Left lobe of liver (tissue), 2 donors: Measurements from ENCODE around the gene MFF. TPM values are rescaled to one million over a fixed set of nuclear protein-coding genes. Genes with fewer than 3 reads are reported as not detected.
"Not testable (repeated sequence)": the region's sequence is repeated elsewhere in the genome, so short reads cannot be mapped to it uniquely, and the experiment has no call there.

Source experiments
- ATAC-seq: fragments of 200-7000 bp; cut with Tn5 transposase; one replicate; pipeline ENCODE4 v1.9.1; 2020; ENCODE audit warnings: mild to moderate bottlenecking, moderate library complexity
- DNase-seq: peaks from one replicate; pipeline ENCODE4 v3.0.0-alpha.2; 2020; ENCODE audit warnings: low spot score
- total RNA-seq: library from RNA; stranded (reverse); gene quantifications from one replicate; pipeline ENCODE4 v1.2.1, GENCODE V29; 2021
- donor health status: DM: no; HTN: no; CAD: no; lungs with moderate emphysema.
- donor health status: DM: no; HTN: yes; CAD: no.

The MFF gene
- total RNA-seq, 1 donor from 2014 or later, result 27.6 TPM

DNA sequence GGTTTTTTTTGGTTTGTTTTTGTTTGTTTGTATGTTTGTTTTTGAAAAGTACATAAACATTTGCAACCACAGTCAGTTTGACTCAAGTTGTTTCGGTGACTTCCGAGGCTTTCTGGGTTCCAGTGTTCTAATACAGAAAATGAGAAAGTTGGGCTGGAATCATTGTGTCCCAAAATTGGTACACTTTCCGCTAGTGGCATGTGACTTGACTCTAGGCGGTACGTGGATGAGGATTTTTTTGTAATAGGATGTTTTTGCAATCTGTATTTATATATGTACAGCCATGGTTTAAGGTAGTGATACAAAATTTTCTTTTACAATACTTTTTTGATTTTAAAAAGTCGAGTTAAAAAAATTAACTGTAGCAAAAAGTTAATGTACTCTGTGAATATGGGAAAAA lies 1.7 kb downstream of the MFF start:
- ATAC-seq, result no peak
- no peak for DNase-seq

GRCh38 chr2:227335713-227336112 lies 10.7 kb downstream of the MFF start:
- ATAC-seq (no peak), DNase-seq (no peak)

- DNase-seq (no peak), ATAC-seq (no peak)
Measured at GRCh38 chr2:227337442-227337841, 12.4 kb downstream of the MFF start.

GRCh38 chr2:227339098-227339599 lies 14.1 kb downstream of the MFF start:
- ATAC-seq (peak; percentile 66), DNase-seq (no peak)

GRCh38 chr2:227340106-227340505 lies 15.1 kb downstream of the MFF start:
- ATAC-seq (no peak), DNase-seq (no peak)

- ATAC-seq, result no peak
Measured at GRCh38 chr2:227341553-227341952, 16.5 kb downstream of the MFF start.

DNA sequence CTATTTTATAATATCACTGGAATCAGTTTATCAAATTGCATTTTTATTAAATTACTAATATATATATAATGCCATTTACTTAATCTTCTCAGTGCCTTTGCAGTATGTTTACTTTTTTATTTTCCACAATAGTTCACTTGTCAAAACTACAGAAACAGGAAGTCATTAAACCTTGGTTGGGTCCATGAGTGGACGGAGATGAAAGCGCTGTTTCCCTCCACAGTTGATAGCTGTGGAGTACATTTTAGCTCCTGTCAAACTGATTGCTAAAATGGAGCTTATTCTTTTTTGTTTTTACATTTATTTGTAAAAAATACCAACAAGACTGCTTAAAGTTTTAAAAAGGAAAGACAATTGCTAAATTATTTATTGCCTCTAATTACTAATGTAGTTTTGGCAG lies 19.2 kb downstream of the MFF start:
- DNase-seq (no peak), ATAC-seq (no peak)

More at GRCh38 chr2:227341553-227341952, 16.5 kb downstream of the MFF start:
- DNase-seq, result no peak

GRCh38 chr2:227347117-227347516 lies 22.1 kb downstream of the MFF start:
- DNase-seq, result no peak
- no peak for ATAC-seq

GRCh38 chr2:227348324-227348723 lies 23.3 kb downstream of the MFF start:
- DNase-seq, result no peak
- ATAC-seq, result no peak

- DNase-seq (no peak), ATAC-seq (no peak)
Measured at GRCh38 chr2:227349989-227350612, 25.1 kb downstream of the MFF start.

GRCh38 chr2:227351639-227352038 lies 26.6 kb downstream of the MFF start:
- no peak for DNase-seq

GRCh38 chr2:227360351-227360750 lies 35.3 kb downstream of the MFF start:
- no peak for DNase-seq
- no peak for ATAC-seq

More at GRCh38 chr2:227351639-227352038, 26.6 kb downstream of the MFF start:
- no peak for ATAC-seq

DNA sequence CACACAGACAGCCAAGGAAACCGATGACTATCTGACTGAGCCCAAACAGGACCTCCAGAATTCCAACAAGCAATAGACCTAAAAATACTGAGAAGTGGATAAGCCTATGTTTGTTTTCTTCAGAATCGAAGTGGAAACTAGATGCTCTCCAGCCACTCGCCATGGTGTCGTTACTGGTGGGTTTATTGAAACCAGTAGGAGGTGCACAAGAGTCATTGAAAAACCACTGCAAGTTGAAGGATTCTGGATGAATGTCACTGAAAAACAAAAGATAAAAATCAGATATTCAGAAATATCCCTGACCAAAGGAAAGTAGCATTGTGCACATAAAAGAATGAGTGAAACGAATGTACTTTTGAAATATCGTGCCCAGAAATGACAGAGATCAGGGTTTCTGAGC lies 38.7 kb downstream of the MFF start:
- ATAC-seq (no peak), DNase-seq (no peak)

GRCh38 chr2:227364585-227365263 lies 39.7 kb downstream of the MFF start:
- not testable (repeated sequence) for ATAC-seq, DNase-seq

DNA sequence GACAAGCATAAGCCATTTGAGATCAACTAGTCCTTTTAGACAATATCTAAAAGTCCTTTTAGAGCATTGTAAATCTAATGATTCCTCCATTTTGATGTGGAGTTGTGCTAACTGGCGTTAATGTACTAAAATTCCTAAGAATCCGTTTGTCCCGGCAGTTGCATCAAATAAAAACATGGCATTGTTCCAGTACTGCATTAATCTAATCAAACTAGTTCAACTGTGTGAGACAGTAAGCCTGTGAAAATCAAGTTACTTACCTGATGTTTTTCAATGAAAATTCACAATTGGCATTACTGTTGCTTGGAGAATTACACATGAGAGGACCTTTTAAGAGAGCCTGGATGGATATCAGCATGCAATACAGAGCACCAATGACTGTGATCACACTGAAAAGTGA lies 40.8 kb downstream of the MFF start:
- ATAC-seq (no peak), DNase-seq (no peak)

DNA sequence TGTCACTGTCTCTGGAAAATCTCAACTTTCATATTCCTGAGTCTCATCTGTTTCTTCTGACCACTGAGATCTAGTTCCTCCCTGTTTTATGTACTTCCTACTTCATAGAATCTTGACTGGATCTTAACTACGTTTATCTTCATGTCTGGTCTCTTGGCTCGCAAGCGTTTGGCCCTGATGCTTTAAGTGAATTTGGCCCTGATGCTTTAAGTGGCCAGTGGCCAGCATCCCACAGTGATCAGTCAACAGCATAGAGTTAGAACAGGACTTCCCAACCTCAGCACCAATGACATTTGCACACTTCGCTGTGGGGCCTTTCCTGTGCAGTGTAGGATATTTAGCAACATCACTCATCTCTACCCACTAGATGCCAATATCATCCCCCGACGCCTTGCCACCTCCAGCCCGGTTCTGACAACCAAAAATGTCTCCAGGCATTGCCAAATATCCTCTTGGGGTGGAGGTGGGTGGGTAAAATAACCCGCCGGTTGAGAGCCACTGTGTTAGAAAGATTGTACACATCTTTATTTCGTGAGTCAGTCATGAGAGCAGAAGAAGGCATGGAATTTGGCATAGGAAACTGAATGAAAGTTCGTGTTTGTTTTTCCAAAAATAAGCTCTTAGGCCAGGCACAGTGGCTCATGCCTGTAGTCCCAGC lies 41.8 kb downstream of the MFF start:
- ATAC-seq (no peak), DNase-seq (no peak)

GRCh38 chr2:227367427-227367795 lies 42.4 kb downstream of the MFF start:
- ATAC-seq, result no peak
- no peak for DNase-seq

- DNase-seq (no peak), ATAC-seq (no peak)
Measured at GRCh38 chr2:227368574-227368973, 43.5 kb downstream of the MFF start.

DNA sequence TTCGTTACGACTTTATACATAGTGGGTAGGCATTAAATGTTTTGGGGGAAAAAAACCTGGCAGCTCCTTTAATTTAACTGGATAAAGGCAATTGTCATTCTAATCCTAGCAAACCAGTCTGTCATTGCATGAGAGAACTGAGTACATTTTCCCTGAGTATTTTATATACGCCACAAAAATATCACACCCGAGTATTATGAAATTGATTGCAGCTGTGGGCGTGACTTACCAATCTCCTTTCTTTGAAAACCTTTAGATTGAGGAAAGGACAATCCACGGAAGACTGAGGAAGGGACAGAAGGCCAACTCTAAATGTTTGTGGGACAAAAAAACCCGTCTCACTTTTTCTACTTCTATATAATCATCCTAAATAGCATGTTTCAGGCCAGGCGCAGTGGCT lies 45.0 kb downstream of the MFF start:
- ATAC-seq, result no peak
- no peak for DNase-seq

- DNase-seq, result no peak
- peak; percentile 47 for ATAC-seq
Measured at GRCh38 chr2:227370791-227371312, 45.8 kb downstream of the MFF start.

GRCh38 chr2:227373389-227373788 lies 48.3 kb downstream of the MFF start:
- DNase-seq (no peak), ATAC-seq (no peak)

GRCh38 chr2:227374158-227374557 lies 49.1 kb downstream of the MFF start:
- no peak for ATAC-seq
- DNase-seq, result no peak
